Tibial nerve (tissue), 4 donors: Measurements from ENCODE around the gene MAPK8IP3. TPM values are rescaled to one million over a fixed set of nuclear protein-coding genes. Genes with fewer than 3 reads are reported as not detected.
"Not testable (repeated sequence)": the region's sequence is repeated elsewhere in the genome, so short reads cannot be mapped to it uniquely, and the experiment has no call there.

Experiments
- DNase-seq, 2 donors: peaks; one replicate each; pipeline ENCODE4 v3.0.0-alpha.2; 2019; ENCODE audit warnings: low spot score in 2 of 2
- H3K27ac ChIP-seq, 4 donors: fragments of 200-600 bp; sonication (generic) in 3 of 4; one replicate each; pipeline ENCODE4 v1.5.1; 2017 to 2019; ENCODE audit warnings: mild to moderate bottlenecking in 1 of 4
- H3K27me3 ChIP-seq, 2 donors: fragments of 200-600 bp; sonication (generic) in 1 of 2; one replicate each; pipeline versions ENCODE4 v1.5.1 to v1.6.0; 2017 to 2019
- H3K36me3 ChIP-seq, 3 donors: fragments of 200-600 bp; sonication (generic); one replicate each; pipeline ENCODE4 v1.5.1; 2018 to 2019
- H3K4me1 ChIP-seq, 4 donors: fragments of 200-600 bp; sonication (generic) in 3 of 4; one replicate each; pipeline ENCODE4 v1.5.1; 2017 to 2019
- H3K4me3 ChIP-seq, 4 donors: fragments of 200-600 bp; sonication (generic) in 3 of 4; one replicate each; pipeline ENCODE4 v1.5.1; 2017 to 2019; ENCODE audit warnings: mild to moderate bottlenecking in 1 of 4, moderate library complexity in 1 of 4
- H3K9me3 ChIP-seq, 4 donors: fragments of 200-600 bp; sonication (generic) in 3 of 4; one replicate each; pipeline ENCODE4 v1.5.1; 2017 to 2019
- CTCF ChIP-seq, 5 experiments: fragments of 200-600 bp in 3 of 5; fragments of 450-650 bp in 2 of 5; sonication (generic) in 3 of 5; IDR thresholded peaks; one replicate each; pipeline ENCODE4 v1.5.1; 2016 to 2019; ENCODE audit warnings: antibody characterized with exemption in 5 of 5, mild to moderate bottlenecking in 3 of 5, moderate library complexity in 2 of 5
- EP300 ChIP-seq, 2 donors: sonication (generic); formaldehyde crosslinking; IDR thresholded peaks; one replicate each; pipeline ENCODE4 v1.6.1; 2017; ENCODE audit warnings: antibody characterized with exemption in 2 of 2, mild to moderate bottlenecking in 1 of 2
- POLR2A ChIP-seq, 2 donors: fragments of 450-650 bp; IDR thresholded peaks; one replicate each; pipeline ENCODE4 v1.6.1; 2017; ENCODE audit warnings: antibody characterized with exemption in 2 of 2, mild to moderate bottlenecking in 2 of 2, moderate library complexity in 2 of 2
- WGBS, 2 donors: methylation state at CpG; one replicate each; pipeline ENCODE4 v1.1.5; 2018; 5-methylcytosine and 5-hydroxymethylcytosine counted together
- total RNA-seq, 4 donors: library from RNA; depleted of rRNA; stranded (reverse); fragments of >200 nt; gene quantifications; one replicate each; pipeline ENCODE4 v1.1.0, GENCODE V29; 2016

Gene MAPK8IP3
- total RNA-seq, 4 donors from 2014 or later: 92.6 to 188 (median 99.5) TPM

DNA sequence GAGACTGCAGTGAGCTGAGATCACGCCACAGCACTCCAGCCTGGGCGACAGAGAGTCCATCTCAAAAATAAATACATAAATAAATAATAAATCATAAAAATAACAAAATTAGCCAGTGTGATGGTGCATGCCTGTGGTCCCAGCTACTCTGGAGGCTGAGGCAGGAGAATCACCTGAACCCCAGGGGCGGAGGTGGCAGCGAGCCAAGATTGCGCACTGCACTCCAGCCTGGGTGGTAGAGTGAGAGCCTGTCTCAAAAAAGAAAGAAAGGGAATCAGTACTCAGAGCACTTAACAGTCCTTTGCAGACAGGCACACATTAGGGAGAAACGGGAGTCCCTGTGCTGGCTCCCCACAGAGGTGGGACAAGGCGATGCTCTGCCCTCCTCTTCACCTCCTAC lies 25.1 kb downstream of the MAPK8IP3 start:
- Histone ChIP-seq H3K36me3 (peaks cover 2 to 88% (median 24%) of the 10 kb centered on the region in 3 donors), H3K4me3 (no peak overlapping the region), H3K4me1 (peaks cover 0 to 6% (median 0%) of the 10 kb centered on the region in 4 donors), H3K27ac (no peak overlapping the region), H3K9me3 (no peaks in the 10 kb centered on the region), H3K27me3 (no peaks in the 10 kb centered on the region)
- no peak for DNase-seq
- no peak for TF ChIP-seq CTCF (IDR thresholded peaks at IDR 0.05)
- TF ChIP-seq EP300 (IDR thresholded peaks at IDR 0.05): no peak
- TF ChIP-seq POLR2A (IDR thresholded peaks at IDR 0.05): no peak
- WGBS, 2 donors: 86 to 89% methylated on average over 7 of the region's 7 CpGs

- peaks cover 0 to 83% (median 24%) of the 10 kb centered on the region in 3 donors for H3K36me3 ChIP-seq
- DNase-seq: no peak
- H3K4me3 ChIP-seq: no peak overlapping the region
- H3K27ac ChIP-seq: no peak overlapping the region
- H3K9me3 ChIP-seq: no peaks in the 10 kb centered on the region
- peaks cover 0 to 6% (median 0%) of the 10 kb centered on the region in 4 donors for H3K4me1 ChIP-seq
- 74 to 88% methylated on average over 6 to 7 of the region's 7 CpGs for WGBS, 2 donors
- TF ChIP-seq CTCF (IDR thresholded peaks at IDR 0.05) (no peak), EP300 (IDR thresholded peaks at IDR 0.05) (no peak), POLR2A (IDR thresholded peaks at IDR 0.05) (no peak)
- no peaks in the 10 kb centered on the region for H3K27me3 ChIP-seq
Measured at GRCh38 chr16:1731603-1732002, 25.6 kb downstream of the MAPK8IP3 start.

DNA sequence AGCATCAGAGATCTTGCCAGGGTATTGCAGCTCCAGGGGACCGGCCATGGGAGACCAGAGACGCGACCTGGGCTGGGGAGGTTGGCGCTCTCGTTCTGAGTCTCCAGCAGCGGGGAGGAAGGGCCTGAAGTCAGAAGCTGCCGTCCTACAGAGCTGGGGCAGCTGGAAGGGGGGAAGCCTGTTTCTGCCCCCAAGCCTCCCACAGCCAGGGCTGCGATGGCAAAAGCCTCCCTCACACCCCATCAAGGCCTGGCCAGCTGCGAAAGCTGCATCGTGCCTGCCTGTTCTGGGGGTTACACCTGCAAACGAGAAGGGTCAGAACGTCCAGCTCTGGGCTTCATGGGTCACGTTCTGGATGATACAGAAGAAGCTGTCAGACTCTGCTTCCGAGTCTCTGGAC lies 26.1 kb downstream of the MAPK8IP3 start:
- Histone ChIP-seq H3K27ac (no peak overlapping the region), H3K36me3 (peaks cover 0 to 78% (median 24%) of the 10 kb centered on the region in 3 donors), H3K27me3 (no peaks in the 10 kb centered on the region), H3K4me1 (peaks cover 0 to 6% (median 0%) of the 10 kb centered on the region in 4 donors), H3K9me3 (no peaks in the 10 kb centered on the region), H3K4me3 (no peak overlapping the region)
- WGBS, 2 donors: 80 to 81% methylated on average over 8 to 14 of the region's 14 CpGs
- no peak for DNase-seq
- TF ChIP-seq CTCF (IDR thresholded peaks at IDR 0.05): no peak
- TF ChIP-seq EP300 (IDR thresholded peaks at IDR 0.05): no peak
- TF ChIP-seq POLR2A (IDR thresholded peaks at IDR 0.05): no peak

DNA sequence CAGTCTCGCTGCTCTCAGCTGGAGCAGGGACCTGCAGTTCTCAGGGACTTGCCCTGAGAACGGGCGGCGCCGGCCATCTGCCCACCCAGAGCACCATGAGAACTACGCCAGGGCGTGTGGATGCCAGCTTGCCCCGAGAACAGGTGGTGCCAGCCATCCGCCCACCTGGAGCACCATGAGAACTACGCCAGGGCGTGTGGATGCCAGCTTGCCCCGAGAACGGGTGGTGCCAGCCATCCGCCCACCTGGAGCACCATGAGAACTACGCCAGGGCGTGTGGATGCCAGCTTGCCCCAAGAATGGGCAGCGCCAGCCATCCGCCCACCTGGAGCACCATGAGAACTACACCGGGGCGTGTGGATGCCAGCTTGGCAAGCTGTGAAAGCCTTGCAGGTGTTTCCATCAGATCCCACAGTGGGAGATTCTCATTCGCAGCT lies 26.6 kb downstream of the MAPK8IP3 start:
- DNase-seq, H3K27ac ChIP-seq, H3K4me3 ChIP-seq, H3K4me1 ChIP-seq, H3K9me3 ChIP-seq, H3K27me3 ChIP-seq: not testable (repeated sequence)
- peaks cover 0 to 75% (median 24%) of the 10 kb centered on the region in 3 donors for H3K36me3 ChIP-seq
- 89 to 93% methylated on average over 8 to 21 of the region's 21 CpGs for WGBS, 2 donors

GRCh38 chr16:1734123-1734522 lies 28.1 kb downstream of the MAPK8IP3 start:
- Histone ChIP-seq H3K36me3 (peaks cover 0 to 59% (median 13%) of the 10 kb centered on the region in 3 donors), H3K27ac (no peak overlapping the region), H3K27me3 (no peaks in the 10 kb centered on the region), H3K4me3 (no peak overlapping the region), H3K9me3 (no peaks in the 10 kb centered on the region), H3K4me1 (peaks cover 0 to 6% (median 0%) of the 10 kb centered on the region in 4 donors)
- no peak for DNase-seq
- no peak for TF ChIP-seq EP300 (IDR thresholded peaks at IDR 0.05)
- TF ChIP-seq POLR2A (IDR thresholded peaks at IDR 0.05): no peak
- TF ChIP-seq CTCF (IDR thresholded peaks at IDR 0.05): no peak
- 88 to 95% methylated on average over 8 to 17 of the region's 22 CpGs for WGBS, 2 donors

GRCh38 chr16:1734816-1735215 lies 28.8 kb downstream of the MAPK8IP3 start:
- Histone ChIP-seq H3K36me3 (peaks cover 0 to 52% (median 10%) of the 10 kb centered on the region in 3 donors), H3K27ac (no peak overlapping the region), H3K27me3 (no peaks in the 10 kb centered on the region), H3K4me3 (no peak overlapping the region), H3K4me1 (peaks cover 0 to 6% (median 0%) of the 10 kb centered on the region in 4 donors), H3K9me3 (no peaks in the 10 kb centered on the region)
- DNase-seq: no peak
- 96 to 98% methylated on average over 18 to 21 of the region's 22 CpGs for WGBS, 2 donors
- no peak for TF ChIP-seq EP300 (IDR thresholded peaks at IDR 0.05)
- no peak for TF ChIP-seq CTCF (IDR thresholded peaks at IDR 0.05)
- TF ChIP-seq POLR2A (IDR thresholded peaks at IDR 0.05): no peak
